ENCODE data around the gene SSRP1.
"Not testable (repeated sequence)": the region's sequence is repeated elsewhere in the genome, so short reads cannot be mapped to it uniquely, and the experiment has no call there.

SSRP1 gene

GRCh38 chr11:57359396-57359795 is 23.7 kb upstream of the SSRP1 start:
- no peak for DNase-seq

- DNase-seq = no peak
Measured at GRCh38 chr11:57358991-57359390, 23.3 kb upstream of the SSRP1 start.

GRCh38 chr11:57358543-57358961 is 22.9 kb upstream of the SSRP1 start:
- no peak for DNase-seq

GRCh38 chr11:57357856-57358255 is 22.2 kb upstream of the SSRP1 start:
- DNase-seq = no peak

DNA sequence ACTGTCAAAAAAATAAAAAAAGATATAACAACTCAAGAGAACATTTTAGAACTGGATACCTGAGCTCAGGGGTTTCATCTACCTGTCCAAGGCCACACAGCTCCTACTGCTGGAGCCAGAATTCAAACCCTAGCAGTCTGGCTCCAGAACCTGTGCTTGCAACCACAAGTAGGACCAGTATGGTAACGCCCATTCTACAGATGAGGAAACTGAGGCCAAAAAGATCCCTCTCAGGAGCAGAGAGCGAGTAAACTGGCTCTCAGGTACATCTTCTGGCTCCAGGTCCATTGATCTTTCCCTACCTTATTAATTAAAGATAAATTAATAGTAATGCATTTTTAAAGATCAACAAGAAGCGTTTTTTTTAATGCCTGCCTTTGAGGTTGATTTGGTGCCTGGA is 21.6 kb upstream of the SSRP1 start:
- no peak for DNase-seq

DNA sequence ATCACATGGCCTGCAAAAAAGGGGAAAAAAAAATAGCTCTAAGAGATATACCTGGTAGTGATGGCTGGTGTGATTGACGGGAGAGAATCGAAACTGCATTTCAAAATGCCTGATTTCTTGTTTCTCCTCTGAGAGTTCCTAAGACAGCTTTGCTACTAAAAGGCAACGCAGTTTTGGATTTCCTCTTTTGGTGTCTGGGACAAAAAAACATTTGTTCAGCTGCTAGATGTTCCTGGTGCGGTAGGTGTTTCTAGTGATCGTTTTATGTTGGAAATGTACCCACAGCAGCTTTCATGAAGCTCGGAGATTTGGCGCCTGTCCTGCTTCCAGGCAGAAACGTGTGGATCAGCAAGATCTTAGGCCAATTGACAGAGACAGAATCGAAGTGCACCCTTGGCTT is 20.6 kb upstream of the SSRP1 start:
- no peak for DNase-seq

DNA sequence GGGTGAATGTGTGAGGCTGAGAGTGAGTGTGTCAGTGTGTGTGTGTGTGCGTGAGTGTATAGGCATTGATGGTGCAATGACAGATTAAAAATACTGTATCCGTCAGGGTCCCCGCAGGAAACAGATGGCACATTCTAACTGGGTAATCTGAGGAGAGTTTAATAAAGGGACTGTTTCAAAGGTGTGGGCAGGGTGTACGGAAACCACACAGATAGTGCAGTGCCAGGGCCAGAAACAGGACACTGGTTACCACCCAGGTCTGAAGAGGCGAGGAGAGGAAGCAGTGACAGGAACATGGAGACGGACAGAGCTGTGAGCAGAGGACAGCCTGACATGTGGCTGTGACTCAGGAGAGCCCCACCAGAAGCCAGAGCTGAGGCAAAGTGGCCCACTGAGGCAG is 19.0 kb upstream of the SSRP1 start:
- no peak for DNase-seq

- no peak for DNase-seq
Measured at GRCh38 chr11:57353852-57354251, 18.2 kb upstream of the SSRP1 start.

GRCh38 chr11:57353446-57353845 is 17.8 kb upstream of the SSRP1 start:
- DNase-seq = no peak

- DNase-seq = no peak
Measured at GRCh38 chr11:57353036-57353435, 17.3 kb upstream of the SSRP1 start.

- peak; percentile 77 to 79 for DNase-seq
Measured at GRCh38 chr11:57349491-57350274, 14.0 kb upstream of the SSRP1 start.

GRCh38 chr11:57348636-57349313 is 13.1 kb upstream of the SSRP1 start:
- no peak for DNase-seq

DNA sequence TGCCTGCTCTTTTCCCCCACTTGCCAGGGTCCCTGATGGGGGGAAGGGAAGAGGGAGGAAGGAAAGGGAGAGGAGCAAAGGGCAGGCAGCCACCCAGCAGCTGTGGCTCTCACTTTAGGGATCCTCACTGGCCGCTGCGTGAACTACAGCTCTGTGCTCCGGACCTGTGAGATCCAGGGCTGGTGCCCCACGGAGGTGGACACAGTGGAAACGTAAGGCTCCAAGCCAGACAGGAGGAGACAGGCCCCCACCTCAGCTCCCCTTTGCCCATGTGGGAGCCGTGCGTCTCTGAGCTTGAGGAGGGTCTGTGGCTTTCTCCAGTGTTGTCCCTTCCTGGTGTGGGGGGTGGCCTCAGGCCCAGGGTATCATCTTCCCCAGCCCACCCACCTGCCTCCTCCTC is 12.4 kb upstream of the SSRP1 start:
- DNase-seq = no peak

GRCh38 chr11:57347336-57347735 is 11.6 kb upstream of the SSRP1 start:
- no peak for DNase-seq

- DNase-seq = peak; percentile 73 to 81
Measured at GRCh38 chr11:57345555-57346211, 10.0 kb upstream of the SSRP1 start.

- DNase-seq = no peak
Measured at GRCh38 chr11:57344826-57345225, 9.1 kb upstream of the SSRP1 start.

DNA sequence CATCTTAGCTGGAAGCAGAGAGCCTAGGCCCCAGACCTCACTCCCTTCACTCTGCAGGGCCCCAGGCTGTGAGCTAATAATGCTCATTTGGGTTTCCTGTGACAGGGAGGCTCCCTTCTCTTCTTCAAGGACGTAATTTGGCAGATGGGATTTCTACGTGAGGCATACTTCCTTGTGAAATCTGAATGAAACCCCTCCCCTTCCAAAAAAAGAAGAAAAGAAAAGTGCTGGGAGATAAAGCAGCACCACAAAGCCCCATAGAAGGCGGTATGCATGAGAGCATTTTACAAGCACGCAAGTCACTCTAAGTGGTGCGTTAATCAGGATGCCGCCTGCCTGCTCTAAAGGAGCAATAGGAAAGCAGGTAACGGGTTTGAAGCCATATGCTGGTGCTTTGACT is 8.1 kb upstream of the SSRP1 start:
- DNase-seq = no peak

DNA sequence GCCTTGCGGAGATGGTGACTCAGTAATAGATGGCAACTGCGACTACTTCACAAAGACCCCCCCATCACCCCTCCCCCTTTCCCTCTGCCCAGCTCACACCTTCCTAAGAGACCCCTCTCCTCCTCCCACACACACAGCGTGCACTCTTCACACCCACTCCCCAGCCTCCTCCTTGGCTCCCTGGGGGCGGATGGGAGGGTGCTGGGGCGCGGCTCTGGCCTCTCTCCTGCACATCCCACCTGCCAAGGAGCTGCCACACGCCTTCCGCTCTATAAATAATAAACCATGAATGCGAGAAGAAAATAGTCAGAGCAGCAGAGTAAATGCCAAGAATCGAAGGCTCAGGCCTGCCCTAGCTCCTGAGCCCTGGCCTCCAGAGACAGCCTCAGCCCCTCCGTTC is 7.0 kb upstream of the SSRP1 start:
- no peak for DNase-seq

DNA sequence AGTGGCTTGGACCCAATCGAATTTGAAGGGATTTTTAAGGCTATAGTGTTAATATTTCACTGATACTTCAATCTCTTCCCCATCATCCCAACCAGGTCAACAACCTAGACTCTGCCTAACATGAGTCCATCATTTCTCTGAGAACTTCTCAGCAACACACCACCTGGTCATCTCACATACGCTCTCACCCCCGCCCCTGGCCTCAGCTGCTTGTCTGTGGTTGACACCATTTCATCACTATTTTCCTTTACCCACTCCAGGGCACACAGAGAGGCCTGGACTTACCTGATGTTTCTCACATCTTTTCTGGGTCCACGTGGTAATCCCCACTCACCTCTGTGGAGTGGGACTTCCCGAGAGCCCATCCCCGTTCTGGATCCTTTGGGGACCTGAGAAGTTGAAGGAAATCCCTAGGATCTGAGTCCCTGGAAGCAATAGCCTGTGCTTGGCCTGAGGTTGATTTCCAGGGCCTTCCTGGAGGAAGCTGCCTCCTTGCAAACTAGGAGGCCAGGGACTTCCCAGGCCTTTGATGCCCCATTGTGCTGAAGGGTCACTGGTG is 5.6 kb upstream of the SSRP1 start:
- DNase-seq = no peak

- DNase-seq = no peak
Measured at GRCh38 chr11:57340039-57340615, 4.4 kb upstream of the SSRP1 start.

DNA sequence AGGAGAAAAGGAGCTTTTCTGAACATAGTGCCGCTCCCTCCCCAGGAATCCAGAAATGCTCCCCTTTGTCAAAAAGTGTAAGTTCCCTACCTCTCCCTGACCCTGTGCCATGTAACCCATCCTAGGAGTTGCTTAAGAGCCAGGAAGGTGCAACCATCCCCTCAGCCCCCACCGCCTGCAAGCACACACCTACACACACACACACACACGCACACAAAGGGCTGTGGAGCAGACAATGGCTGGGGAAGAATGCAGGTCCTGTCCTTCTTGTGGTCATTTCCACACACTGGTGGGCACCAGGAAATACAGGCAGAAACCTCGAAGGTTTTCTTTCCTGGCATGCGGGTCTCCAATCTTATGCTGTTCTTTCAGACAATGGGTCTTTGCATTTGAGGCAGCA is 3.6 kb upstream of the SSRP1 start:
- no peak for DNase-seq

DNA sequence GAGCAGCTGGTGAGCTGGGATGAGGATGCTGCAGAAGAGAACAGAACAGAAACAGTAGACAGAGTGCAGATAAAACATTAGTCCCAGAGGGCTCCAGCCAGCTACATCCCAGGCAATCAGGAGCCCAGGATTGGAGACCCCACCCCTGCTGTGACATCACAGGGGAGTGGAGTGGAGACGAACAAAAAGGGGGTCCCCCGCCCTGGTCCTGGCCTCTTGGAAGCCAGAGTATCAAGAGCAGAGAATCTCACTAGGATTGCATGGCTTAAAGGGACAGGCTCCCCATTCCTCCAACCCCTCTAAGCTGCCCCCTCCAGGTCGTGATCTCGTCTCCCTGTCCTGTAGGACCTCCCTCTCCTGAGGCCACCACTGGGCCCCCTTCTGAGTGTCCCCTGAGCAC is 2.5 kb upstream of the SSRP1 start, which contains the start of gene P2RX3:
P2RX3 (plus strand) TSS at position 211 of the 400 bp plus-strand sequence. CDS start 199 bp downstream, outside the sequence.
- DNase-seq = no peak

- not testable (repeated sequence) for DNase-seq
Measured at GRCh38 chr11:57336856-57337255, 1.2 kb upstream of the SSRP1 start.
